Suprapubic skin (tissue), 4 donors: ENCODE measurements around the gene KSR1. TPM values are rescaled to one million over a fixed set of nuclear protein-coding genes. Genes with fewer than 3 reads are reported as not detected.
"Not testable (repeated sequence)": the region's sequence is repeated elsewhere in the genome, so short reads cannot be mapped to it uniquely, and the experiment has no call there.

ENCODE experiments used
- DNase-seq, 2 donors: peaks; one replicate each; pipeline ENCODE4 v3.0.0-alpha.2; 2019; ENCODE audit warnings: low spot score in 2 of 2
- H3K27ac ChIP-seq: fragments of 200-600 bp; sonication (generic); one replicate; pipeline ENCODE4 v1.5.1; 2019
- H3K27me3 ChIP-seq: fragments of 200-600 bp; sonication (generic); one replicate; pipeline ENCODE4 v1.5.1; 2019
- H3K36me3 ChIP-seq: fragments of 200-600 bp; sonication (generic); one replicate; pipeline ENCODE4 v1.5.1; 2019
- H3K4me1 ChIP-seq: fragments of 200-600 bp; sonication (generic); one replicate; pipeline ENCODE4 v1.5.1; 2019
- H3K4me3 ChIP-seq: fragments of 200-600 bp; sonication (generic); one replicate; pipeline ENCODE4 v1.5.1; 2019; ENCODE audit warnings: mild to moderate bottlenecking
- H3K9me3 ChIP-seq: fragments of 200-600 bp; sonication (generic); one replicate; pipeline ENCODE4 v1.5.1; 2019
- EP300 ChIP-seq: sonication (generic); formaldehyde crosslinking; IDR thresholded peaks from one replicate; pipeline ENCODE4 v1.6.1; 2017; ENCODE audit warnings: antibody characterized with exemption
- POLR2A ChIP-seq, 2 donors: fragments of 450-650 bp; IDR thresholded peaks; one replicate each; pipeline ENCODE4 v1.6.1; 2017; ENCODE audit warnings: antibody characterized with exemption in 2 of 2, mild to moderate bottlenecking in 2 of 2, moderate library complexity in 2 of 2
- POLR2AphosphoS5 ChIP-seq, 3 donors: sonication (generic); formaldehyde crosslinking; IDR thresholded peaks; one replicate each; pipeline ENCODE4 v1.6.1; 2017; ENCODE audit warnings: antibody characterized with exemption in 3 of 3
- WGBS: methylation state at CpG from one replicate; pipeline ENCODE4 v1.1.5; 2018; 5-methylcytosine and 5-hydroxymethylcytosine counted together
- total RNA-seq, 4 donors: library from RNA; depleted of rRNA; stranded (reverse); fragments of >200 nt; gene quantifications; one replicate each; pipeline ENCODE4 v1.1.0, GENCODE V29; 2016
- TF ChIP-seq, protein P1 (sequence below), 2 donors: fragments of 200-600 bp in 1 of 2; fragments of 450-650 bp in 1 of 2; sonication (generic) in 1 of 2; IDR thresholded peaks; one replicate each; pipeline ENCODE4 v1.5.1; 2016 to 2019; ENCODE audit warnings: antibody characterized with exemption in 2 of 2, mild to moderate bottlenecking in 1 of 2, moderate library complexity in 1 of 2

The KSR1 gene
- total RNA-seq, 4 donors from 2014 or later, result 38.1 to 54.0 (median 49.5) TPM

DNA sequence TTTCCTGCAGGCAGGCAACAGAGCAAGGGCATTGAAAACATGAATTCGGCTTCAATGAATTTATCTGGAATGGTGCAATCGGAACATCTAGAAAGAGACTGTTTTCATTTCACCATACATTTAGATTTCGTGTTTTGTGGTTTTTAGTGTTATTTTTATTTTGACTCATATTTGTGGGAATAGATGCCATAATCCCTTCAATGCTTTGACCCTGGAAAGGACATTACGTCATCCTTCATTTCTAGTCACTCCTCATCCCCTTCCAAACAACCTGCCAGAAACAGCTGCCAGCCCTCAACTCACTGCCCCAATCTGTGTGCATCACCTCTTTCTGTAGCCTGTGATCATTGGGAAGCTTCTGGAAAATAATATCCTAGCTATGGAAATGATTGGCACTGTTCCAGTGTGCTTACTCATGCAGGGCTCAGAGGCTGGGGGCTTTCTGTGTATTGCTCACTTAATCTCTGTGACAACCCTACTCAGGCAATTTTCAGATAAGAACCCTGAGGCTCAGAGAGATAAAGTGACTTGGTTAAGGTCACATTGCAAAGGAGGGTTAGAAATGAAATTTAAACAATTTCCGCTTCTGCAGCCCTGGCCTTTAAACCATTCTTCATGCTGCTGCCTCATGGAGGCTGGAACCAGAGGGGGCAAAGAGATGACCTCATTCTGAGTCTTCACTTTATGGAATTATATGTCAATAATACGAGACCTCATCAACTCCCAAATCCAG, 9.5 kb upstream of the KSR1 start:
- TF ChIP-seq EP300, result no peak
- TF ChIP-seq POLR2A (IDR thresholded peaks at IDR 0.05), result no peak
- no peak for TF ChIP-seq POLR2AphosphoS5 (IDR thresholded peaks at IDR 0.05)
- TF ChIP-seq, protein P1, sequence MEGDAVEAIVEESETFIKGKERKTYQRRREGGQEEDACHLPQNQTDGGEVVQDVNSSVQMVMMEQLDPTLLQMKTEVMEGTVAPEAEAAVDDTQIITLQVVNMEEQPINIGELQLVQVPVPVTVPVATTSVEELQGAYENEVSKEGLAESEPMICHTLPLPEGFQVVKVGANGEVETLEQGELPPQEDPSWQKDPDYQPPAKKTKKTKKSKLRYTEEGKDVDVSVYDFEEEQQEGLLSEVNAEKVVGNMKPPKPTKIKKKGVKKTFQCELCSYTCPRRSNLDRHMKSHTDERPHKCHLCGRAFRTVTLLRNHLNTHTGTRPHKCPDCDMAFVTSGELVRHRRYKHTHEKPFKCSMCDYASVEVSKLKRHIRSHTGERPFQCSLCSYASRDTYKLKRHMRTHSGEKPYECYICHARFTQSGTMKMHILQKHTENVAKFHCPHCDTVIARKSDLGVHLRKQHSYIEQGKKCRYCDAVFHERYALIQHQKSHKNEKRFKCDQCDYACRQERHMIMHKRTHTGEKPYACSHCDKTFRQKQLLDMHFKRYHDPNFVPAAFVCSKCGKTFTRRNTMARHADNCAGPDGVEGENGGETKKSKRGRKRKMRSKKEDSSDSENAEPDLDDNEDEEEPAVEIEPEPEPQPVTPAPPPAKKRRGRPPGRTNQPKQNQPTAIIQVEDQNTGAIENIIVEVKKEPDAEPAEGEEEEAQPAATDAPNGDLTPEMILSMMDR (IDR thresholded peaks at IDR 0.05), result no peak
- Histone ChIP-seq H3K27me3 (no peaks in the 10 kb centered on the region), H3K9me3 (no peaks in the 10 kb centered on the region), H3K27ac (no peak overlapping the region), H3K36me3 (no peaks in the 10 kb centered on the region), H3K4me3 (no peak overlapping the region), H3K4me1 (no peaks in the 10 kb centered on the region)
- 89% methylated on average over 6 of the region's 6 CpGs for WGBS
- DNase-seq, result no peak

DNA sequence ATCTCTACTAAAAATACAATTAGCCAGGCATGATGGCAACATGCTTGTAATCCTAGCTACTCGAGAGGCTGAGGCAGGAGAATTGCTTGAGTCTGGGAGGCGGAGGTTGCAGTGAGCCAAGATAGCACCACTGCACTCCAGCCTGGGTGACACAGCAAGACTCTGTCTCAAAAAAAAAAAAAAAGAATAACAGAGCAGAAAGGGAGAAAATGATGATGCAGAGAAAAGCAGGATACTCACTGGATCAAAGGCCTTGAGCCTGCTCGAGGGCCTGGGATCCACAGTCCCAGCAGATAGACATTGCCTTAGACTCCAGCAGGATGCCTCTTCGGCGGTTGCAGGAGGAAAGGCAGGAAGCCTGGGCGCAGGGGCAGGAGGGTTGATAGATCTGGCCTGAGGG, 7.7 kb upstream of the KSR1 start:
- H3K27me3 ChIP-seq, H3K36me3 ChIP-seq, H3K4me1 ChIP-seq, H3K9me3 ChIP-seq, H3K27ac ChIP-seq, H3K4me3 ChIP-seq, DNase-seq: not testable (repeated sequence)
- WGBS, result 84% methylated on average over 6 of the region's 6 CpGs

DNA sequence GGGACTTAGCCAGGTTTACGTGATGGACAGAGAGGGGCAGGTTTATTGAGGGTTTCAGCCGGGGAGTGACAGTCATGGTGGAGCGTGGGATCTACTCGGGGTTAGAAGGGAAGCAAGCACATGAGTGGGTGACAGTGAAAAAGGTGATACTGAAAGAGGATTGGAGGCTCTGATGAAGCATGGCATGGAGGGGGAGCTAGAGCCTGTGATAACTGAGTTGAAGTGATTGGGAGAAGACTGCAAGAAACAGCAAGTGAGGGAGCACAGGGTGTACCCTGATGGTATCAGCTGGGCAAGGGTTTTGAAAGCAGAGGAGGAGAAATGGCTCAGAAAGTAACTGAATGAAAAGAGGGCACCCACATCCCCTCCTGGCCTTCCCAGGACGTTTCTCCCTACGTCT, 6.7 kb upstream of the KSR1 start:
- Histone ChIP-seq H3K4me3 (no peak overlapping the region), H3K4me1 (no peaks in the 10 kb centered on the region), H3K36me3 (no peaks in the 10 kb centered on the region), H3K27me3 (no peaks in the 10 kb centered on the region), H3K27ac (no peak overlapping the region), H3K9me3 (no peaks in the 10 kb centered on the region)
- WGBS, result 90% methylated on average over 6 of the region's 6 CpGs
- DNase-seq, result no peak
- TF ChIP-seq POLR2A (IDR thresholded peaks at IDR 0.05), result no peak
- no peak for TF ChIP-seq POLR2AphosphoS5 (IDR thresholded peaks at IDR 0.05)
- TF ChIP-seq EP300, result no peak
- TF ChIP-seq, protein P1 (IDR thresholded peaks at IDR 0.05), result no peak

DNA sequence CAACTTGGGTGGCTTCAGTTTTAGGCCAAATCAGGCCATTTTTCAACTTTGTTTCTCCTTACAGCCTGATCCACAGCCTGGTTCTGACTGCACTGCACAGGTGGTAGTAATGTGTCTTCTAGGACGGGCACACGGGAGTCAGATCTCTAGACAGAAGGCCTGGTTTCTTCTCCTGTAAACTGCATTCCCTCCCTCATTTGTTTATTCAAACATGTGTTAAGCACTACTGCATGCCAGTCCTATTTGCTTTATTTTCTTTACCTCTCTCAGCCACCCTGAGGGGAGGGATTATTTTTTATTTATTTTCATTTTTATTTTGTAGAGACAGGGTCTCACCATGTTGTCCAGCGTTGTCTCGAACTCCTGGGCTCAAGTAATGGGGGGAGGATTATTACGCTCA, 6.3 kb upstream of the KSR1 start:
- H3K4me3 ChIP-seq, result no peak overlapping the region
- WGBS, result 94% methylated on average over 5 of the region's 5 CpGs
- H3K27me3 ChIP-seq, result no peaks in the 10 kb centered on the region
- no peak overlapping the region for H3K27ac ChIP-seq
- TF ChIP-seq, protein P1 (IDR thresholded peaks at IDR 0.05), result no peak
- DNase-seq, result no peak
- no peaks in the 10 kb centered on the region for H3K4me1 ChIP-seq
- no peaks in the 10 kb centered on the region for H3K9me3 ChIP-seq
- no peaks in the 10 kb centered on the region for H3K36me3 ChIP-seq

DNA sequence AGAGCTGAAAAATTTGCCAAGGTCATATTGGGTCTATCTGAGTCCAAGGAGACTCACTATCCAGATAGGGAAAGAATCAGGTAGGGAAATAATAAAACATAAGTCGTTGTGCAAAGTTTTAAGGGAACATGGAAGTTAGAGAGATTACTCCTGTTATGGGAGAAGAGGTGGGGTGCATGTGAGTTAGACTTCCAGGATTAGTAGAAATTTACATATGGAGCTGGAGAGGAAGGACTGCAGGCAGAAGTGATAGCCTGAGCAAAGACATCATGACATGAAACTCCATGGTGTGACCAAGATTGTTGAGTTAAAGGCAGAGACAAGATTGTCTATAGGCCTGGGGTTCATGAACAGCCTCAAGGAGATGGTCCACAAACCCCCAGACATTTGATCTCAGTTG, 5.8 kb upstream of the KSR1 start:
- Histone ChIP-seq H3K27ac (no peak overlapping the region), H3K4me3 (no peak overlapping the region), H3K9me3 (no peaks in the 10 kb centered on the region), H3K27me3 (no peaks in the 10 kb centered on the region), H3K4me1 (no peaks in the 10 kb centered on the region), H3K36me3 (no peaks in the 10 kb centered on the region)
- 91% methylated on average over 1 of the region's 1 CpG for WGBS
- DNase-seq, result no peak
- TF ChIP-seq POLR2A (IDR thresholded peaks at IDR 0.05), result no peak

DNA sequence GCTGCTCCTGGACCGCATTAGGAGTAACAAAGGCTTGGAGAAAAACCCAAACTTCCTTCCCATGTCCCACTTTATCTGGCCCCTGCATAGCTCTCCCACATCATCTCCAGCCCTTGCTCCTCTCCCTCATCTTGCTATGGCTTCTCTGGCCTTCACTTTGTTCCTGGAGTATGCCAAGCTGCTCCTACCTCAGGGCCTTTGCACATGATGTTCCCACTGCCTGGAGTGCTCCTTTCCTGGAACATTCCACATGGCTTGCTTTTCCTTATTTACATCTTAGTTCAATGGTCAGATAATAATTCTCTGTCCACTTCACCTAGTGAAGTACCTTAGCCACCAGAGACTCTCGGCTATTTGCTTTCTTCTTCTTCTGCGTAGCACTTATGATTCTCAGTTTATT, 4.3 kb upstream of the KSR1 start:
- Histone ChIP-seq H3K36me3 (no peaks in the 10 kb centered on the region), H3K27ac (no peak overlapping the region), H3K9me3 (no peaks in the 10 kb centered on the region), H3K4me1 (peaks cover 8% of the 10 kb centered on the region), H3K27me3 (no peaks in the 10 kb centered on the region), H3K4me3 (no peak overlapping the region)
- DNase-seq, result no peak
- WGBS, result 97% methylated on average over 3 of the region's 3 CpGs
- TF ChIP-seq EP300, result no peak
- TF ChIP-seq POLR2AphosphoS5 (IDR thresholded peaks at IDR 0.05), result no peak
- TF ChIP-seq POLR2A (IDR thresholded peaks at IDR 0.05), result no peak
- TF ChIP-seq, protein P1 (IDR thresholded peaks at IDR 0.05), result no peak
